ENCODE data around the gene SRM. TPM values are rescaled to one million over a fixed set of nuclear protein-coding genes. Genes with fewer than 3 reads are reported as not detected.
A peak's percentile ranks its signal among the peaks of the same experiment; 100 is the strongest.

Gene SRM
- total RNA-seq, 1 donor from 2014 or later: 62.6 TPM

GRCh38 chr1:11061652-11062365, 2.0 kb upstream of the SRM start:
- peaks cover 27% of the 10 kb centered on the region for H3K36me3 Mint-ChIP-seq (ENCODE audit: insufficient read depth)

GRCh38 chr1:11059155-11059967, 457 bp downstream of the SRM start:
- DNase-seq (ENCODE audit: low spot score, unreplicated experiment): peak; percentile 39
- Mint-ChIP-seq H3K36me3 (ENCODE audit: insufficient read depth) (peaks cover 13% of the 10 kb centered on the region), H3K9me3 (ENCODE audit: low read depth) (no peaks in the 10 kb centered on the region), H3K4me1 (ENCODE audit: low read depth) (peaks cover 10% of the 10 kb centered on the region), H3K27ac (peak overlapping the region; percentile 95), H3K27me3 (no peaks in the 10 kb centered on the region), H3K4me3 (ENCODE audit: low read depth) (peak overlapping the region; percentile 92)
- no peak for TF ChIP-seq CTCF (IDR thresholded peaks at IDR 0.05; ENCODE audit: unreplicated experiment)

More at GRCh38 chr1:11061652-11062365, 2.0 kb upstream of the SRM start:
- H3K9me3 Mint-ChIP-seq (ENCODE audit: low read depth): no peaks in the 10 kb centered on the region
- H3K4me1 Mint-ChIP-seq (ENCODE audit: low read depth): peaks cover 10% of the 10 kb centered on the region
- TF ChIP-seq CTCF (IDR thresholded peaks at IDR 0.05; ENCODE audit: unreplicated experiment): no peak
- no peak overlapping the region for H3K27ac Mint-ChIP-seq
- peak overlapping the region; percentile 19 for H3K4me3 Mint-ChIP-seq (ENCODE audit: low read depth)
- no peak for DNase-seq (ENCODE audit: low spot score, unreplicated experiment)
- H3K27me3 Mint-ChIP-seq: no peaks in the 10 kb centered on the region

- Mint-ChIP-seq H3K27ac (no peak overlapping the region), H3K36me3 (ENCODE audit: insufficient read depth) (peaks cover 14% of the 10 kb centered on the region), H3K9me3 (ENCODE audit: low read depth) (no peaks in the 10 kb centered on the region), H3K4me1 (ENCODE audit: low read depth) (peaks cover 10% of the 10 kb centered on the region), H3K27me3 (no peaks in the 10 kb centered on the region), H3K4me3 (ENCODE audit: low read depth) (peak overlapping the region; percentile 92)
- DNase-seq (ENCODE audit: low spot score, unreplicated experiment): no peak
- TF ChIP-seq CTCF (IDR thresholded peaks at IDR 0.05; ENCODE audit: unreplicated experiment): no peak
Measured at GRCh38 chr1:11058595-11059154, 1.1 kb downstream of the SRM start.

GRCh38 chr1:11058026-11058425, 1.8 kb downstream of the SRM start:
- Mint-ChIP-seq H3K9me3 (ENCODE audit: low read depth) (no peaks in the 10 kb centered on the region), H3K27ac (no peak overlapping the region), H3K4me3 (ENCODE audit: low read depth) (peak overlapping the region; percentile 92), H3K27me3 (no peaks in the 10 kb centered on the region), H3K36me3 (ENCODE audit: insufficient read depth) (peaks cover 8% of the 10 kb centered on the region), H3K4me1 (ENCODE audit: low read depth) (peaks cover 10% of the 10 kb centered on the region)
- no peak for TF ChIP-seq CTCF (IDR thresholded peaks at IDR 0.05; ENCODE audit: unreplicated experiment)
- no peak for DNase-seq (ENCODE audit: low spot score, unreplicated experiment)

GRCh38 chr1:11057477-11057876, 2.3 kb downstream of the SRM start:
- Mint-ChIP-seq H3K27me3 (no peaks in the 10 kb centered on the region), H3K9me3 (ENCODE audit: low read depth) (no peaks in the 10 kb centered on the region), H3K4me1 (ENCODE audit: low read depth) (peaks cover 10% of the 10 kb centered on the region), H3K27ac (no peak overlapping the region), H3K4me3 (ENCODE audit: low read depth) (peak overlapping the region; percentile 59), H3K36me3 (ENCODE audit: insufficient read depth) (peaks cover 6% of the 10 kb centered on the region)
- TF ChIP-seq CTCF (IDR thresholded peaks at IDR 0.05; ENCODE audit: unreplicated experiment): no peak
- no peak for DNase-seq (ENCODE audit: low spot score, unreplicated experiment)

Measured in progenitor cell of endocrine pancreas (in vitro differentiated cells).